ENCODE measurements around the gene PHACTR3. TPM values are rescaled to one million over a fixed set of nuclear protein-coding genes. Genes with fewer than 3 reads are reported as not detected.

The PHACTR3 gene
- total and polyA plus RNA-seq, 2 experiments from 2014 or later, result 0.45 to 0.61 TPM

DNA sequence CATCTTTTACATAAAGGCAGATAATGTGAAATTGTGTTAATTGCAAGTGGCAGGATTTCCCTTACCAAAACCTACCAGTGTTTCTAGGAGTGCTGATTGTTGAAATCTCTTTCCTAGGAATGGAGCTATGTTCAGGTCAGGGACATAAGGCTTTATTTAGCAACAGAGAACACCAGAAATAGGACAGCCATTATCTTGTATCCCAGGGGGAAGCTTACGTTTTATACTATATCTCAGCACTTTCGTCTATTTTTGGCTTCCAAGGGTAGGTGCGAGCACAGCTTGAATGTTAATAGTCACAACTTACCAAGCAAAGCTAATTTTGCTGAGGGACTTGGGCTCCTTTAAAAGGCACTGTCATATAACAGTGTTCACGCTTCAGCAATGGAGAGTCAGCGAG is 235.1 kb downstream of the PHACTR3 start (continued):
- TF ChIP-seq CTCF (conservative IDR thresholded peaks at IDR 0.05; ENCODE audit: low read depth in 2 of 2), result no peak
- no peak for TF ChIP-seq ZNF114 (CRISPR knock-in tag; IDR thresholded peaks at IDR 0.05)
- TF ChIP-seq NANOG (IDR thresholded peaks at IDR 0.05; ENCODE audit: borderline replicate concordance), result no peak

DNA sequence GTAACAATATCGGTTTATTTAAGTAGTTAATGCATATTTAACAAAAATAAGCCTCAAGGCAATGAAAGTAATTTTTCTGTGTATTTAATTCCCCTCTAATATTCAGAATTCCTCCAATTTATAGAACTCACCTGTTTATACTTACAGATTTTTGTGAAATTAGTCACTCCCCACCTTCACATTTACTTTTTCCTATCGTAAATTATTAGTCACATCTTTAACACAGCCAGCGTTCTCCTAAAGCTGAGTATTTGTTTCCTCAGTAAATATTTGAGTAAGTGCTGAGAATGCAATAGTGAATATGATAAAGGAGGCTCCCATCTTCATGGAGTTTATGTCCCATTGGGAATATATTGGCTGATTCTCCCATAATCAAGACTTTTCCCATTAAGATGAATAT is 241.1 kb downstream of the PHACTR3 start:
- Histone ChIP-seq H3K4me1 (ENCODE audit: insufficient read depth) (no peaks in the 10 kb centered on the region), H3K36me3 (ENCODE audit: insufficient read depth) (no peaks in the 10 kb centered on the region), H3F3A (replicated peaks; ENCODE audit: low read depth) (no peaks in the 10 kb centered on the region), H3K4me3 (no peak overlapping the region), H4K20me1 (replicated peaks; ENCODE audit: insufficient read depth) (no peaks in the 10 kb centered on the region), H3K79me2 (replicated peaks; ENCODE audit: insufficient read depth) (no peaks in the 10 kb centered on the region), H3K27ac (ENCODE audit: low read depth) (no peak overlapping the region), H3K9me2 (ENCODE audit: insufficient read depth) (no peaks in the 10 kb centered on the region), H2AFZ (no peak overlapping the region), H3K27me3 (ENCODE audit: insufficient read depth) (peaks cover 16% of the 10 kb centered on the region; the same call in 1 of the 2 replicates), H3K4me2 (no peak overlapping the region)
- ATAC-seq (no peak), DNase-seq (ENCODE audit: low spot score) (no peak)
- Mint-ChIP-seq H3K4me3 (no peak overlapping the region), H3K27me3 (ENCODE audit: insufficient read depth, low read depth, poor library complexity) (peaks cover 4% of the 10 kb centered on the region), H3K9me3 (no peaks in the 10 kb centered on the region), H3K27ac (no peak overlapping the region), H3K36me3 (ENCODE audit: low read depth) (no peaks in the 10 kb centered on the region), H3K4me1 (no peaks in the 10 kb centered on the region)
- TF ChIP-seq STAT1 (IDR thresholded peaks at IDR 0.05; ENCODE audit: unreplicated experiment) (no peak), ZNF331 (CRISPR knock-in tag; IDR thresholded peaks at IDR 0.05; ENCODE audit: low read depth) (no peak), EZH2 (IDR thresholded peaks at IDR 0.05; ENCODE audit: low read depth, unreplicated experiment) (no peak), CREB1 (CRISPR knock-in tag; IDR thresholded peaks at IDR 0.05; ENCODE audit: low read depth) (no peak), POLR2AphosphoS5 (IDR thresholded peaks at IDR 0.05; ENCODE audit: low read depth) (no peak), ZNF114 (CRISPR knock-in tag; IDR thresholded peaks at IDR 0.05) (no peak), ETS1 (IDR thresholded peaks at IDR 0.05) (no peak), EZH2phosphoT487 (IDR thresholded peaks at IDR 0.05; ENCODE audit: unreplicated experiment) (no peak), JUNB (IDR thresholded peaks at IDR 0.05; ENCODE audit: unreplicated experiment) (no peak), REST (IDR thresholded peaks at IDR 0.05; ENCODE audit: unreplicated experiment) (no peak), NANOG (IDR thresholded peaks at IDR 0.05; ENCODE audit: borderline replicate concordance) (no peak)
- TF ChIP-seq, protein P1, sequence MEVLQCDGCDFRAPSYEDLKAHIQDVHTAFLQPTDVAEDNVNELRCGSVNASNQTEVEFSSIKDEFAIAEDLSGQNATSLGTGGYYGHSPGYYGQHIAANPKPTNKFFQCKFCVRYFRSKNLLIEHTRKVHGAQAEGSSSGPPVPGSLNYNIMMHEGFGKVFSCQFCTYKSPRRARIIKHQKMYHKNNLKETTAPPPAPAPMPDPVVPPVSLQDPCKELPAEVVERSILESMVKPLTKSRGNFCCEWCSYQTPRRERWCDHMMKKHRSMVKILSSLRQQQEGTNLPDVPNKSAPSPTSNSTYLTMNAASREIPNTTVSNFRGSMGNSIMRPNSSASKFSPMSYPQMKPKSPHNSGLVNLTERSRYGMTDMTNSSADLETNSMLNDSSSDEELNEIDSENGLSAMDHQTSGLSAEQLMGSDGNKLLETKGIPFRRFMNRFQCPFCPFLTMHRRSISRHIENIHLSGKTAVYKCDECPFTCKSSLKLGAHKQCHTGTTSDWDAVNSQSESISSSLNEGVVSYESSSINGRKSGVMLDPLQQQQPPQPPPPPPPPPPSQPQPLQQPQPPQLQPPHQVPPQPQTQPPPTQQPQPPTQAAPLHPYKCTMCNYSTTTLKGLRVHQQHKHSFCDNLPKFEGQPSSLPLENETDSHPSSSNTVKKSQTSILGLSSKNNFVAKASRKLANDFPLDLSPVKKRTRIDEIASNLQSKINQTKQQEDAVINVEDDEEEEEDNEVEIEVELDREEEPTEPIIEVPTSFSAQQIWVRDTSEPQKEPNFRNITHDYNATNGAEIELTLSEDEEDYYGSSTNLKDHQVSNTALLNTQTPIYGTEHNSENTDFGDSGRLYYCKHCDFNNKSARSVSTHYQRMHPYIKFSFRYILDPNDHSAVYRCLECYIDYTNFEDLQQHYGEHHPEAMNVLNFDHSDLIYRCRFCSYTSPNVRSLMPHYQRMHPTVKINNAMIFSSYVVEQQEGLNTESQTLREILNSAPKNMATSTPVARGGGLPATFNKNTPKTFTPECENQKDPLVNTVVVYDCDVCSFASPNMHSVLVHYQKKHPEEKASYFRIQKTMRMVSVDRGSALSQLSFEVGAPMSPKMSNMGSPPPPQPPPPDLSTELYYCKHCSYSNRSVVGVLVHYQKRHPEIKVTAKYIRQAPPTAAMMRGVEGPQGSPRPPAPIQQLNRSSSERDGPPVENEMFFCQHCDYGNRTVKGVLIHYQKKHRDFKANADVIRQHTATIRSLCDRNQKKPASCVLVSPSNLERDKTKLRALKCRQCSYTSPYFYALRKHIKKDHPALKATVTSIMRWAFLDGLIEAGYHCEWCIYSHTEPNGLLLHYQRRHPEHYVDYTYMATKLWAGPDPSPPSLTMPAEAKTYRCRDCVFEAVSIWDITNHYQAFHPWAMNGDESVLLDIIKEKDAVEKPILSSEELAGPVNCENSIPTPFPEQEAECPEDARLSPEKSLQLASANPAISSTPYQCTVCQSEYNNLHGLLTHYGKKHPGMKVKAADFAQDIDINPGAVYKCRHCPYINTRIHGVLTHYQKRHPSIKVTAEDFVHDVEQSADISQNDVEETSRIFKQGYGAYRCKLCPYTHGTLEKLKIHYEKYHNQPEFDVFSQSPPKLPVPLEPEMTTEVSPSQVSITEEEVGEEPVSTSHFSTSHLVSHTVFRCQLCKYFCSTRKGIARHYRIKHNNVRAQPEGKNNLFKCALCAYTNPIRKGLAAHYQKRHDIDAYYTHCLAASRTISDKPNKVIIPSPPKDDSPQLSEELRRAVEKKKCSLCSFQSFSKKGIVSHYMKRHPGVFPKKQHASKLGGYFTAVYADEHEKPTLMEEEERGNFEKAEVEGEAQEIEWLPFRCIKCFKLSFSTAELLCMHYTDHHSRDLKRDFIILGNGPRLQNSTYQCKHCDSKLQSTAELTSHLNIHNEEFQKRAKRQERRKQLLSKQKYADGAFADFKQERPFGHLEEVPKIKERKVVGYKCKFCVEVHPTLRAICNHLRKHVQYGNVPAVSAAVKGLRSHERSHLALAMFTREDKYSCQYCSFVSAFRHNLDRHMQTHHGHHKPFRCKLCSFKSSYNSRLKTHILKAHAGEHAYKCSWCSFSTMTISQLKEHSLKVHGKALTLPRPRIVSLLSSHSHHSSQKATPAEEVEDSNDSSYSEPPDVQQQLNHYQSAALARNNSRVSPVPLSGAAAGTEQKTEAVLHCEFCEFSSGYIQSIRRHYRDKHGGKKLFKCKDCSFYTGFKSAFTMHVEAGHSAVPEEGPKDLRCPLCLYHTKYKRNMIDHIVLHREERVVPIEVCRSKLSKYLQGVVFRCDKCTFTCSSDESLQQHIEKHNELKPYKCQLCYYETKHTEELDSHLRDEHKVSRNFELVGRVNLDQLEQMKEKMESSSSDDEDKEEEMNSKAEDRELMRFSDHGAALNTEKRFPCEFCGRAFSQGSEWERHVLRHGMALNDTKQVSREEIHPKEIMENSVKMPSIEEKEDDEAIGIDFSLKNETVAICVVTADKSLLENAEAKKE (CRISPR knock-in tag; IDR thresholded peaks at IDR 0.05), result no peak
